Limb (tissue), 2 donors: ENCODE data around the gene TCF3.

ENCODE experiments used
- DNase-seq, 2 donors: peaks; one replicate each; pipeline ENCODE4 v3.0.0-alpha.2; 2016; ENCODE audit errors: extremely low spot score in 2 of 2

The TCF3 gene

DNA sequence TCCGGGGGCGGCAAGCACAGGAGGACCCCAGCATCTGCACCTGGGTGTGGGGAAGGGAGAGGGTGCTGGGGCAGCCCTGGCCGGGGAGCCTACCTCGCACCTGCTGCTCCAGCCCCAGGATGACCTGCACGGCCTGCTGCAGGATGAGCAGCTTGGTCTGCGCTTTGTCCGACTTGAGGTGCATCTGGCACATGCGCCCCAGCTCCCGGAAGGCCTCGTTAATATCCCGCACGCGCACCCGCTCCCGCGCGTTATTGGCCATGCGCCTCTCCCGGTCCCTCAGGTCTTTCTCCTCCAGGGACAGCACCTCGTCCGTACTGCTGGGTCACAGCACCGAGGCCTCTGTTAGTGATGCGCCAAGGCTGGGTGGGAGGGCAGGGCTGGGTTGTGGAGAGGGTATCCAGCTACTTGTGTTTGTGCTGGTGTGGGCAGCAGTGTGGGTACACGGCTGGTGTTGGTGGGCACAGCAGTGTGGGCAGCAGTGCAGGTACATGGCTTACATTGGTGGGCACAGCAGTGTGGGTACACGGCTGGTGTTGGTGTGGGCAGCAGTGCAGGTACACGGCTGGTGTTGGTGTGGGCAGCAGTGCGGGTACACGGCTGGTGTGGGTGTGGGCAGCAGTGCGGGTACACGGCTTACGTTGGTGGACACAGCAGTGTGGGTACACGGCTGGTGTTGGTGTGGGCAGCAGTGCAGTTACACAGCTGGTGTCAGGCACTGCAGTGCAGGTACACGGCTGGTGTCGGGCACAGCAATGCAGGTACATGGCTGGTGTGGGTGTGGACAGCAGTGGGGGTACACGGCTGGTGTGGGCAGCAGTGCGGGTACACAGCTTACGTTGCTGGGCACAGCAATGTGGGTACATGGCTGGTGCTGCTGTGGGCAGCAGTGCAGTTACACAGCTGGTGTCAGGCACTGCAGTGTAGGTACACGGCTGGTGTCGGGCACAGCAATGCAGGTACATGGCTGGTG is 40.0 kb downstream of the TCF3 start:
- no peak for DNase-seq

- DNase-seq = no peak
These were observed 41.1 kb downstream of the TCF3 start for GRCh38 chr19:1611353-1611752.

GRCh38 chr19:1610579-1610978 is 41.8 kb downstream of the TCF3 start:
- no peak for DNase-seq

- DNase-seq = no peak
These were observed 42.5 kb downstream of the TCF3 start for GRCh38 chr19:1609680-1610474.

- DNase-seq = no peak
These were observed 43.4 kb downstream of the TCF3 start for GRCh38 chr19:1609103-1609396.

GRCh38 chr19:1608359-1609102 is 43.9 kb downstream of the TCF3 start:
- no peak for DNase-seq

DNA sequence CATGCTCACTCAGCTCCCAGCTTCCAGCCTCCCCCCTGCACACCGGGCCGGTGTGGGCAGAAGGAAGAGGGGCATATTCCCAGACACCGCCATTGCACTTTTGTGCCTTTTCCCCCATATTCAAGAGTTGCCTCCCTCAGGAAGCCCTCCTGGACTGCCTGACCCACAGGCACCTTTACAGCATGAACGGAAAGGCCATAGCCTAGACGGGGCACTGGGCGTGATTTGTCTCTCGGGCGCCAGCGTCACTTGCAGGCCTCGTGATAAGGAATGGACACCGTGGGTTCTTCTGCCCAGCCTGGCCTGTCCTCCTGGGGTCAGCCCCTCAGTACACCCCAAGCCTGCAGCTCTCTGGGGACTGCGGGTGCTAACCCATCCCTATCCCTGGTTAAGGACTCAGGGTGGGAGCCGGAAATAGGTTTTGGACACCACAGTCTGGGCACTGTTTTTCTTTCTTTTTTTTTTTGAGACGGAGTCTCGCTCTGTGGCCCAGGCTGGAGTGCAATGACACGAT is 46.2 kb downstream of the TCF3 start:
- DNase-seq = no peak

DNA sequence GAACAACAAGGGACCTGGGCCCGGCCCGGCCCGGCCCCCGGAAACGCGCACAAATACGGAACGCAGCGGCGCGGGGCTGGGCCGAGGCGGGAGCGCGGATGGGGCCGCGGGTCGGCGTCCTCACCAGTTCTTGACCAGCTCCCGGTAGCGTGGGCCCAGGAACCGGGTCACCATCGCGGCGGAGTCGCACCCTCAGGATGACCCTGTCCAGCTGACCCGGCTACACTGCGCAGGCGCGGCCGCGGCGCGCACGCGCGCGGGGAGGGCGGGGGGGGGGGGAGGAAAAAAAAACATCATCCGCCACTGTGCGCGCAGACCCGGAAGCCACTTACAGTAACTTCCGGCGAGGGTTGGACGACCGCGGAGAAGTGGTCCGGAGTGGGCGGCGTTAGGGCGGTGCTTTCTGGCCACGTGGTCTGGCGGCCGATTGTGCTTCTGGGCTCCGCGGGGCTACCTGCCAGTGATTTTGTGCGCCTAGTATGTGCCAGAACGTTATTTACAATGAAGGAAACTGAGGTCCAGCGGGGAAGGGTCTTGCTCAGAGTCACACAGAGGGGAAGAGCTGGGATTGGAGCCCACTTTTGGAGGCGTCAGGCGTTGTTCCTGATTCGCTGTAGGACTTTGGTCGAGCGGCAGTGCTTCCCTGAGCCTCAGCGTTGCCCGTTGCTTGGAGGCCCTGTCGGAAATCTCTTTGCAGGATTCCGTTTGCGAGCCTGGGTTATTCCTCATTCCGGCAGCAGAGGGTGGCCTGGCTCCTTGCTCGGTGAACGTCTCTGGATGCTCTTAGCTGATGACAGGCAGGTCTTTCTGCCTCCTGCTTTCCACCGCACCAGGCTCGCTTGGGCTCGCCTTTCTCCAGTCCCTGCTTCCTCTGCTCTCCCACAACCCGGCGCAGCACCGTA is 46.9 kb downstream of the TCF3 start, which contains the start of gene UQCR11:
Gene UQCR11, minus strand, starts transcription at position 227 of the 902 bp plus-strand sequence. Its CDS starts 53 bp downstream, at position 174.
- peak; percentile 96 for DNase-seq

GRCh38 chr19:1602091-1602707 is 50.2 kb downstream of the TCF3 start:
- DNase-seq = no peak

GRCh38 chr19:1601613-1602064 is 50.8 kb downstream of the TCF3 start:
- DNase-seq = no peak

DNA sequence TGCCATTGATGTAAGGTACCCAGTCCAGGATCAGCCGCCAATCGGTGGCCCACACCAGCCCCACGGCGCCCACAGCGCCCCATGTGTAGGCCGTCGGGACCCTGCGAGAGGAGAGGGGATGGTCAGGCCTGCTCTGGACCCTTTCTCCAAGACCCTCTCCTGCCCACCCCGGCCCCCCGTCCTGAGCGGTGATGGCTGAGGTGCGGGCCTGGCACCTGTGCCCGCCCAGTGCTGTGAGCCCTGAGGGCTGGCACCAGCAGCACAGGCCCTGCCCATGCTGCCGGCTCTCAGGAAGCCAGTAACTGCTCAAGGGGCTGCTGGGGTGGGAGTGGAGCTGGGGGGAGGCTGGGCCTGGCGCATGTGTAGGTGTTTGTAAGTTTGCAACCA is 53.0 kb downstream of the TCF3 start:
- DNase-seq = peak in 1 of 2 donors; percentile 24

GRCh38 chr19:1598777-1599459 is 53.5 kb downstream of the TCF3 start:
- peak in 1 of 2 donors; percentile 12 for DNase-seq

GRCh38 chr19:1593501-1593772 is 59.0 kb downstream of the TCF3 start:
- peak in 1 of 2 donors; percentile 36 for DNase-seq

DNA sequence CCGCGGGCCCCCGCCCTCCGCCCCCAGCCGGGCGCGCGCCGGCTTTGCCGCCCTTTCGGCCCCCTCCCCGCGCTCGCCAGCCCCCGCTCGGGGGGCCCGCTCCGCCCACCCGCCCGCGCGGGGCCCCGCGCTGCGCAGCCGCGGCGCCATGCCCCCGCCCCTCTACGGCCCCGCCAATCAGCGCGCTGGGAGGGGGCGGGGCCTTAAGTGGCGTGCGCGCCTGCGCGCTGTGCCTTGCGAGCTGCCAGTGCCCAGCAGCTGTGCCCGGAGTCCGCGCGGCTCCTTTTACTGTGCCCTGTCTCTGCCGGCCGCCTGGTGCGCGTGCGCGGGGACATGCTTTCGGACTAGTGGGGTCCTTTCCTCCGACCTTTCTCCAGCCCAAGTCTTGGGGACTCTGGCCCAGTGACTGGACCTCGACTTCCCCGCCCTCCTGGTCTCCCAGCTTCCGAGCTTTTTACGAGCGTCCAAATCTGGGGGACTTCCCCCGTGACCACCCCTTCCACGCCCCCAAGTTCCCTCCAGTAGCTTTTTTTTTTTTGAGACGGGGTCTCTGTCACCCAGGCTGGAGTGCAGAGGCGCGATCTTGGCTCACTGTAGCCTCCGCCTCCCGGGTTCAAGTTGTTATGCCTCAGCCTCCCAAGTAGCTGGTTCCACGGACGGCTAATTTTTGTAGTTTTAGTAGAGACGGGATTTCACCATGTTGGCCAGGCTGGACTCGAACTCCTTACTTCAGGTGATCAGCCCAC is 59.5 kb downstream of the TCF3 start, which contains the start of gene MBD3:
Gene MBD3, minus strand, starts transcription at position 111 of the 746 bp plus-strand sequence. CDS start 234 bp downstream, outside the sequence.
- DNase-seq = peak; percentile 93 to 95

DNA sequence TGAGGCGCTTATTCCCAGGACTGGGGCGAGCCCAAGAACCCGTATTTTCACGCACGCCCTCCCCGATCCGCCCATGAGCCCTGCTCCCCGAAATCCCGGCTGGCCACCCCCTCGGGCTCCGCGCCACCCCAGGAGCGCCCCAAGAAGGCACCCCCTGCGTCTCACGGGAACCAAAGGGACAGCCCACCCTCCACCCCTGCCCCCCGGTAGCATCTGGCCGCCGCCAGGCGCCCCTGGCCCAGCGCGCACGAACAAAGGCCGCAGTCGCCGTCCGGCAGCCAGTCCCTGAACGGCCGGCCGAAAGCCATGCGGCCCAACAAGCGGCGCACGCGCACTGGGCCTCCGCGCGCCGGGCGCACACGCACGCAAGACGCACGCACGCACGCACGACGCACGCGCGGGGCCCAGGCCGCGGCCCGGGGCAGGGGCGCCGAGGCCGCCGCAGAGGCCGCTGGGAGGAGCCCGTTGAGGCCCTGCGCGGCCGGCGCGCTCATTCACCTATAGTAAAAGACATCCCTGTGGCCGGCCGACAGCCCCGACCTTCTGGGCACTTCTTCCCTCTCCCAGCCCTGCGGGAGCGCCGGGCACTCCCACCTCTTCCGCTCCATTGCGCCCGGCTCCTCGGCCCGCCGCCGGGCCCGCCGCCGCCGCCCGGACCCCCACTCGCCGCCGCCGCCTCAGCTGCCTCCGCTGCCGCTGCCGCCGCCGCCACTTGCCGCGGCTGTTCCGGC is 60.2 kb downstream of the TCF3 start:
- DNase-seq = peak; percentile 88 to 91

GRCh38 chr19:1591421-1592023 is 60.9 kb downstream of the TCF3 start:
- peak in 1 of 2 donors; percentile 51 for DNase-seq

DNA sequence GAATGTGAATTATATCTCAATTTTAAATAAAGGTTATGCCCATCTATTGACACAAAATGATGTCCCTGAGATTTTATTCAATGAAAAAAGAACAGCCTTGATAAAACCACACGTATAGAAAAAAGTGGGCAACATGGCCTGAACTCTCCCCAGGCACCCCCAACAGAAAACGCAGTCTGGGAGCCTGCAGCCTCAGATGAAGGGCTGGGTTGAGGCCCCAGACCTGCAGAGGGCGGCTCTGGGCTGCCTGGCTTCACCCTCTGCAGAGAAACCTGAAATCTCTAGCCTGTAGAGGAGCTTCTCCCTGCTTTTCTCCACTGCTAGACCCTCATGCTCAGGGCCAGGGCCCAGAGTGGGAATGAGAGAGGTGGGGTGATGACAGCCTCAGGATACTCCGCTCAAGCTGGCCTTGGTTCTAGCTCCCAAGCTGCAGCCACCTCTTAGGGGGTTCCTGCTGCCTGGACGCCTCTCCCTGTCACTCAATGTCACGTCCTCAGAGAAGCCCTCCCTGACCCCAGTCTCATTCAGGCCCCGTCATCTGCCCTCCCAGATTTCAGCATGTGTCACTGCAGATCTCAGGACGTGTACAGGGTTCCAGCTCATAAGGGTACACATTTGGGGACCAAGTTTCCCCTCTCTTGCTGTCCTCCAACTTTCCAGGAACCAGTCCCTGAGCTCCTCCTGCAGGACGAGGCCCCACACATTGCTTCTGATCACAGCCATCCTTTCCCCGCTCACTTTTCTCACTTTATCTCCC is 61.6 kb downstream of the TCF3 start:
- DNase-seq = peak in 1 of 2 donors; percentile 37
